GM10248 (cell line): Measurements from ENCODE around the gene DMTF1.

ENCODE experiments used
- CTCF ChIA-PET: fragments of 300-600 bp; sonication (Branson Sonifier 250); formaldehyde crosslinking; extraction: SDS; loops from one replicate; lab custom pipeline; 2021; ENCODE audit warnings: antibody characterized with exemption; lab: Yijun Ruan, JAX
- POLR2A ChIA-PET: fragments of 350-650 bp; sonication (Branson Sonifier 250); formaldehyde crosslinking; extraction: SDS; loops from one replicate; lab custom pipeline; 2020; ENCODE audit warnings: antibody characterized with exemption; lab: Yijun Ruan, JAX
- DNase-seq: peaks from one replicate; pipeline ENCODE4 v3.0.0; 2012; ENCODE audit errors: extremely low spot score
- TF ChIP-seq, protein P1 (sequence below): IDR thresholded peaks from 2 replicates; pipeline ENCODE4 v1.5.1; 2012; ENCODE audit warnings: mild to moderate bottlenecking, low read depth; ENCODE audit errors: extremely low read depth, missing control alignments, control extremely low read depth

The DMTF1 gene

DNA sequence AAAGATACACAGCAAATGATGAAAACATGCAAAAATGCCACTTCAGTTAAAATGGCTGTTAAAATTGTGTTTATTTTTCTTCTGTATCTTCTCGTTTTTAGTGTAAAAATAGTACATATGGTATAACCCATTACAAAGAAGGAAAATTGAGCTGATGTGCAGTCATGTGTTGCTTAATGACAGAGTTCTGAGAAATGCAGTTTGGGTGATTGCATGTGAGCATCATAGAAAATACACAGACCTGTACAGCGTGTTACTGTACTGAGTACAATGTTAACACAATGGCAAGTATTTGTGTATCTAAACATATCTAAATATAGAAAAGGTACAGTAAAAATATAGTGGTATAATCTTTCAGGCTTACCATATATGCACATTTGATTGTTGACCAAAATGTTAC is 7.3 kb downstream of the DMTF1 start:
- ChIA-PET CTCF (interaction anchor here (1.3 to 1.5 kb wide), 3 partner anchors 8 to 60 kb away, joined by 3 to 4 read pairs (median 4); partner anchors contain the start of gene TMEM243), POLR2A (no interaction called here)
- TF ChIP-seq, protein P1, sequence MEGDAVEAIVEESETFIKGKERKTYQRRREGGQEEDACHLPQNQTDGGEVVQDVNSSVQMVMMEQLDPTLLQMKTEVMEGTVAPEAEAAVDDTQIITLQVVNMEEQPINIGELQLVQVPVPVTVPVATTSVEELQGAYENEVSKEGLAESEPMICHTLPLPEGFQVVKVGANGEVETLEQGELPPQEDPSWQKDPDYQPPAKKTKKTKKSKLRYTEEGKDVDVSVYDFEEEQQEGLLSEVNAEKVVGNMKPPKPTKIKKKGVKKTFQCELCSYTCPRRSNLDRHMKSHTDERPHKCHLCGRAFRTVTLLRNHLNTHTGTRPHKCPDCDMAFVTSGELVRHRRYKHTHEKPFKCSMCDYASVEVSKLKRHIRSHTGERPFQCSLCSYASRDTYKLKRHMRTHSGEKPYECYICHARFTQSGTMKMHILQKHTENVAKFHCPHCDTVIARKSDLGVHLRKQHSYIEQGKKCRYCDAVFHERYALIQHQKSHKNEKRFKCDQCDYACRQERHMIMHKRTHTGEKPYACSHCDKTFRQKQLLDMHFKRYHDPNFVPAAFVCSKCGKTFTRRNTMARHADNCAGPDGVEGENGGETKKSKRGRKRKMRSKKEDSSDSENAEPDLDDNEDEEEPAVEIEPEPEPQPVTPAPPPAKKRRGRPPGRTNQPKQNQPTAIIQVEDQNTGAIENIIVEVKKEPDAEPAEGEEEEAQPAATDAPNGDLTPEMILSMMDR: no peak
- DNase-seq: no peak

DNA sequence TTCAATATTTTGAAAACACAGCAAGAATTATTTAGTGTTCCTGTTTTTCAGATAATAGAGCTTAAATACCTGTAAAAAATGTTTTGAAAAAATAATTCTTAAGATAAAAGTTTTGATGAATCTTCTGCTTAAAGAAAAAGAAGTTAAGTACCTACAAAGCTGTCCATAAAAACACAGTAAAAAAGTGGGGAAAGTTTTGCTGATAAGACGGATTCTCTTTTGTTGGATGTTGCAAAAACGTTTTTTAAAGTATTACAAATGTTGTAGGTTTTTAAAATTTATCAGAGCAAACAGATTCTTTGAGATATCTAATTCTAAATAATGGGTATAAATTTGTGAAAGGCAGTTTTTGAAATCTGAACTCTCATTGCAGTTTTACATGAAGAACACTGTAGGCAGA is 12.2 kb downstream of the DMTF1 start:
- DNase-seq: no peak
- ChIA-PET CTCF (interaction anchor here (2.0 to 4.7 kb wide), 2 partner anchors 8 to 19 kb away, joined by 4 to 22 read pairs; no protein-coding TSS in a partner anchor), POLR2A (interaction anchor here (0.6 kb wide), 1 partner anchor 46 kb away, joined by 5 read pairs; no protein-coding TSS in a partner anchor)
- TF ChIP-seq, protein P1: no peak

DNA sequence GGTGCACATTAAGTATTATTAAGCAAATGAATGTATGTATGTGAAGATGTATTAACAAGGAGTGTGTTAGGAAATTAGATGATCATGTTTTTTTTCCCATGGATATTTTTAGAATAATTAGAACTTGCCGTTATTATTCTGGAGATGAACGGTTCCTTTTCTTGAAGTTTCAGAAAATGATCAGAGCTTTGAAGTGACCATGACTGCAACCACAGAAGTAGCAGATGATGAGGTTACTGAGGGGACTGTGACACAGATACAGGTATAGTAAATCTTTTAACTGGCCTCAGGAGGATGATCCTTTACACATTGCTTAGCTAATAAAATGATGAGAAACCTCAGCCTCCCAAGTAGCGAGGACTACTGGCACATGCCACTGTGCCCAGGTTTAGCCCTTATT is 18.6 kb downstream of the DMTF1 start:
- CTCF ChIA-PET: interaction anchor here (1.0 to 7.4 kb wide), 9 partner anchors 8 to 243 kb away, joined by 3 to 69 read pairs (median 4); no protein-coding TSS in a partner anchor
- POLR2A ChIA-PET: interaction anchor here (1.0 to 1.1 kb wide), 2 partner anchors 10 to 42 kb away, joined by 3 read pairs; no protein-coding TSS in a partner anchor
- DNase-seq: no peak
- TF ChIP-seq, protein P1: no peak

DNA sequence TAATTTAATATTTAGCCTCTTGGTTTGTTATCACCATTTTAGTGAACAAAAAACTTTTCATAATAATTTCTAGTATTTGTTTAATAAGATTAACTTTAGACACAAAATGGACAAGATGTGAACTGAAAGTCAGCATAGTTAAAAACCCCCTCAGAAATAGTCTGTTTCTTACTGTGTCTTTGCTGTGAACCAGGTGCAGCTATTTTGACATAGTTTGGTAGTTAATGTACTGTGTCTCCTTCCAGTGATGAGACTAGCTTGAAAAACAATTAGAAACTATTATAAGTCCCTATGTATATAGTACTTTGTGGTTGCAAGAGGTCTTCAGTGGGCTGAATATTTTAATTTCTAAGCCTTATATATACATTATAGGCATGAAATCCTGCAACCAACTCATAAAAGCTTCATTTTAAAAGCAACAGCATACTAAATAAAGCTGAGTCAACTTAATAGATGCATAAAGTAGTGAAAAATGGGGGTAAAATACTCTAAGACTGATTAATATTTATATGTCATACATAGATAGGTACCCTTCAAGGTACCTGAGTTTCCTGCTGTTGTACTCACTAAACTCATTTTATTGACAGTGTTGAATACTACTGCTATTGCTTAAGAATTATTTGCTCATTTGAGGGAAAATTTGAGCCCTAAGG is 19.2 kb downstream of the DMTF1 start:
- POLR2A ChIA-PET: interaction anchor here (1.0 to 1.1 kb wide), 2 partner anchors 10 to 42 kb away, joined by 3 read pairs; no protein-coding TSS in a partner anchor

DNA sequence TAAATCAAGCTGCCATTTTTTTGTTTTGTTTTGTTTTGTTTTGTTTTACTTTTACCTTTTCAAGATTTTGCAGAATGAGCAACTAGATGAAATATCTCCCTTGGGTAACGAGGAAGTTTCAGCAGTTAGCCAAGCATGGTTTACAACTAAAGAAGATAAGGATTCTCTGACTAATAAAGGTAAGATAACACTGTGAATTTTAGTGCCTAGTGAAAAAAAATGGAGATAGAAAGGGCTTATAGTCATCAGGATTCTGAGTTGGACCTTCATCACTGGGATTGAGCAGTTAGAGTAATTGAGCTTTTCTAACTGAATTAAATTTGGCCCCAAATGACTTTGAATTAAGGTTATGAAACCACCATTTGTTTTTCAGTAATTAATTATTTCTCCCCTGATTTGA is 21.2 kb downstream of the DMTF1 start:
- ChIA-PET CTCF (interaction anchor here (1.3 to 7.4 kb wide), 7 partner anchors 11 to 246 kb away, joined by 3 to 69 read pairs (median 6); no protein-coding TSS in a partner anchor), POLR2A (no interaction called here)
- DNase-seq: no peak
- TF ChIP-seq, protein P1: no peak

More for the DNA sequence above, 19.2 kb downstream of the DMTF1 start:
- CTCF ChIA-PET: interaction anchor here (1.0 to 7.4 kb wide), 10 partner anchors 9 to 41 kb away, joined by 3 to 69 read pairs (median 4); partner anchors contain the start of gene DMTF1
- TF ChIP-seq, protein P1: no peak
- no peak for DNase-seq

DNA sequence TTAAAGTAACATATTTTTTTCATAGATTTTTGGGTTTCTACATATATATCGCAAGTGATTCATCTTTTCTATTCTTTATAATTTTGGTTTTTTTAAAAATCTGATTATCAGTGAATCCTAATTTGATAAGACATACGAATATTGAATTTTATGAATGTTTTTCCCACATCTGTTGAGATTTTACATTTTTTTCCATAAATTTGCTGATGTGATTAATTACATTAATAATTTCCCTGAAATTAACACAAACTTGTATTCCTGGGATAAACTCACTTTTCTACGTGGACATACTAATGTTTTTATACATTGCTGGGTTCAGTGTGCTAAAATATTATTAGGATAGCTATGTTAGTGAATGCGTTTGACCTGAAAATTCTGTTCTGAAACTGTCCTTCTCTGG is 26.1 kb downstream of the DMTF1 start:
- CTCF ChIA-PET: no interaction called here
- DNase-seq: no peak
- POLR2A ChIA-PET: no interaction called here
- TF ChIP-seq, protein P1: no peak
